K562 (cell line): ENCODE results near the gene DIAPH3. TPM values are rescaled to one million over a fixed set of nuclear protein-coding genes. Genes with fewer than 3 reads are reported as not detected.
"Not testable (repeated sequence)": the region's sequence is repeated elsewhere in the genome, so short reads cannot be mapped to it uniquely, and the experiment has no call there.

Experiments
- ATAC-seq: fragments of 200-7000 bp; cut with Tn5 transposase; 3 replicates; pipeline ENCODE4 v1.9.1; 2020; ENCODE audit warnings: moderate library complexity
- BruUV-seq: library from RNA; stranded (reverse); fragments of 400-500 nt; replicated peaks from 2 replicates; lab custom pipeline; 2021; lab: Mats Ljungman, UMichigan
- CTCF ChIA-PET: fragments of 300-600 bp; formaldehyde crosslinking; extraction: SDS; loops from one replicate; lab custom pipeline; 2021; ENCODE audit warnings: low intra/inter-chr PET ratio; lab: Yijun Ruan, JAX
- POLR2A ChIA-PET: fragments of 300-600, 350-650 bp; sonication (Branson Sonifier 250); formaldehyde crosslinking; extraction: SDS; loops from one replicate; lab custom pipeline; 2021; ENCODE audit warnings: antibody characterized with exemption, inconsistent platforms; lab: Yijun Ruan, JAX
- DNase-seq, 4 experiments: peaks; one replicate each; pipeline versions ENCODE4 v3.0.0 to v3.0.0-alpha.2; 2011 to 2018; ENCODE audit warnings: low spot score in 3 of 4, mixed read lengths in 3 of 4; ENCODE audit errors: extremely low read depth in 1 of 4
- FAIRE-seq: peaks from 2 replicates; lab custom pipeline; 2011; peaks lifted over from hg19 to GRCh38; lab: Jason Lieb, UNC
- H2AFZ ChIP-seq: 2 replicates; pipeline ENCODE4 v1.6.0; 2011; ENCODE audit warnings: low read depth, low read length, control low read depth, inconsistent platforms
- H3K27ac ChIP-seq: fragments of 200-600 bp; 3 replicates; pipeline ENCODE4 v1.8.0; 2011; ENCODE audit warnings: low read depth, mild to moderate bottlenecking, control low read depth, inconsistent platforms, low read length, moderate library complexity, mixed read lengths; ENCODE audit errors: extremely low read depth
- H3K27me3 ChIP-seq, 2 experiments: fragments of 300-600 bp in 1 of 2; 2 replicates in 1 of 2; 3 replicates in 1 of 2; pipeline versions ENCODE4 v1.6.0 to v1.8.0; 2011; ENCODE audit warnings: inconsistent platforms in 2 of 2, low read length in 2 of 2, mild to moderate bottlenecking in 1 of 2, mixed read lengths in 1 of 2, moderate library complexity in 1 of 2; ENCODE audit not compliant: control insufficient read depth in 2 of 2, insufficient read depth in 2 of 2
- H3K36me3 ChIP-seq: fragments of 300-600 bp; 3 replicates; pipeline ENCODE4 v1.8.0; 2011; ENCODE audit warnings: mild to moderate bottlenecking, low read length, inconsistent platforms; ENCODE audit not compliant: control insufficient read depth, insufficient read depth
- H3K4me1 ChIP-seq, 2 experiments: fragments of 200-600 bp in 1 of 2; replicated peaks in 1 of 2; 2 replicates in 1 of 2; 3 replicates in 1 of 2; pipeline versions ENCODE4 v1.5.1 to v1.8.0; 2011; ENCODE audit warnings: inconsistent platforms in 2 of 2, low read length in 2 of 2, mild to moderate bottlenecking in 1 of 2, mixed read lengths in 1 of 2, moderate library complexity in 1 of 2; ENCODE audit not compliant: control insufficient read depth in 2 of 2, insufficient read depth in 2 of 2
- H3K4me2 ChIP-seq: 2 replicates; pipeline ENCODE4 v1.6.1; 2011; ENCODE audit warnings: low read length, control low read depth, inconsistent platforms, mixed read lengths; ENCODE audit not compliant: insufficient read depth
- H3K4me3 ChIP-seq: fragments of 200-600 bp; sonication (generic), shearing (Covaris generic); 2 replicates; pipeline ENCODE4 v1.5.1; 2016; ENCODE audit warnings: control low read depth, inconsistent platforms
- H3K79me2 ChIP-seq: fragments of 200-600 bp; 3 replicates; pipeline ENCODE4 v1.8.0; 2011; ENCODE audit warnings: low read length, inconsistent platforms; ENCODE audit not compliant: control insufficient read depth, insufficient read depth
- H3K9ac ChIP-seq, 2 experiments: 2 replicates each; pipeline versions ENCODE4 v1.6.0 to v1.6.1; 2011; ENCODE audit warnings: low read depth in 2 of 2, low read length in 2 of 2, control low read depth in 1 of 2, inconsistent platforms in 1 of 2, mild to moderate bottlenecking in 1 of 2, mixed read lengths in 1 of 2; ENCODE audit not compliant: insufficient read depth in 1 of 2
- H3K9me1 ChIP-seq: one replicate; pipeline ENCODE4 v1.6.0; 2011; ENCODE audit warnings: inconsistent platforms, mild to moderate bottlenecking, low read length, moderate library complexity; ENCODE audit not compliant: control insufficient read depth, insufficient read depth
- H3K9me3 ChIP-seq: replicated peaks from 2 replicates; pipeline ENCODE4 v1.5.1; 2011; ENCODE audit warnings: low read depth, low read length, inconsistent platforms; ENCODE audit not compliant: control insufficient read depth, insufficient read depth
- H4K20me1 ChIP-seq: replicated peaks from 2 replicates; pipeline ENCODE4 v1.6.1; 2011; ENCODE audit warnings: low read length, inconsistent platforms, mixed read lengths; ENCODE audit not compliant: control insufficient read depth, insufficient read depth
- ETV6 ChIP-seq, 3 experiments: fragments of 150-350 bp in 1 of 3; sonication (generic) in 1 of 3; formaldehyde crosslinking in 1 of 3; IDR thresholded peaks; 2 replicates each; pipeline versions ENCODE4 v1.6.1 to v1.8.0; 2014 to 2022; ENCODE audit warnings: borderline replicate concordance in 2 of 3, low read depth in 2 of 3, antibody characterized with exemption in 1 of 3, low read length in 1 of 3, mild to moderate bottlenecking in 1 of 3, missing genetic modification reagents in 1 of 3
- FOXJ2 ChIP-seq: fragments of 200-800 bp; sonication (Bioruptor generic); IDR thresholded peaks from 2 replicates; pipeline ENCODE4 v1.6.1; 2016; ENCODE audit warnings: missing genetic modification characterization, missing compliant biosample characterization
- KLF1 ChIP-seq: fragments of 450-650 bp; IDR thresholded peaks from 2 replicates; pipeline ENCODE4 v1.6.1; 2016; ENCODE audit warnings: missing genetic modification characterization, missing compliant biosample characterization
- RCOR1 ChIP-seq, 2 experiments: IDR thresholded peaks; 2 replicates each; pipeline ENCODE4 v1.6.1; 2012; ENCODE audit warnings: low read depth in 2 of 2, low read length in 2 of 2, borderline replicate concordance in 1 of 2, improper control_type of control experiment in 1 of 2
- SMARCE1 ChIP-seq: fragments of 450-650 bp; IDR thresholded peaks from 2 replicates; pipeline ENCODE4 v1.7.1; 2016; ENCODE audit warnings: mild to moderate bottlenecking
- ZNF224 ChIP-seq: sonication (generic); formaldehyde crosslinking; IDR thresholded peaks from 2 replicates; pipeline ENCODE4 v1.8.0; 2022; ENCODE audit warnings: mild to moderate bottlenecking, missing genetic modification reagents
- WGBS: fragments of 100-300 bp; shearing (Covaris generic); methylation state at CpG from one replicate; pipeline ENCODE4 v1.1.6; 2016; ENCODE audit warnings: low coverage, mixed read lengths; ENCODE audit not compliant: insufficient coverage; ENCODE audit errors: missing lambda C conversion rate; 5-methylcytosine and 5-hydroxymethylcytosine counted together
- in situ Hi-C: fragments of 300-500 bp; cut with MboI; formaldehyde crosslinking; loops from 4 replicates; pipeline ENCODE4 v1.15.0; 2018; ENCODE audit warnings: inconsistent platforms, mixed read lengths
- intact Hi-C: fragments of 100-400 bp; cut with micrococcal nuclease; formaldehyde crosslinking; loops from 2 replicates; pipeline ENCODE4 v1.14.2; 2022
- polyA plus RNA-seq, 8 experiments: library from polyadenylated mRNA; depleted of rRNA in 4 of 8; stranded (reverse) in 5 of 8; unstranded in 3 of 8; fragments of >200 nt; fragmentation: Nextera tagmentation in 2 of 8; fragmentation: Illumina TruSeq in 1 of 8; extraction: Ambion mirVana in 2 of 8; extraction: Trizol in 1 of 8; gene quantifications; 2 replicates each; pipeline versions ENCODE4 v1.2.1 to v1.2.3, GENCODE V29; 2011 to 2014; ENCODE audit warnings: inconsistent platforms in 1 of 8, missing spikeins in 1 of 8
- total RNA-seq, 7 experiments: library from RNA; depleted of rRNA in 6 of 7; stranded (reverse); fragments of >200 nt in 6 of 7; fragmentation: Illumina TruSeq in 2 of 7; extraction: Trizol in 2 of 7; gene quantifications; 2 replicates each; pipeline versions ENCODE4 v1.2.1 to v1.2.3, GENCODE V29; 2011 to 2021; ENCODE audit warnings: low replicate concordance in 1 of 7

DIAPH3 gene
- total and polyA plus RNA-seq, 9 of the 15 experiments (the other 6 are each of a cell fraction or from before 2014, with no cell fraction given), result 9.0 to 18.7 (median 14.7) TPM

- FAIRE-seq (no peak), ATAC-seq (no peak), DNase-seq (no peak)
- Histone ChIP-seq H2AFZ (no peak overlapping the region), H3K9ac (no peak overlapping the region), H3K36me3 (peaks cover 10% of the 10 kb centered on the region; the same call in 1 of the 3 replicates), H3K4me1 (no peaks in the 10 kb centered on the region), H3K9me3 (no peaks in the 10 kb centered on the region), H3K27ac (no peak overlapping the region), H3K27me3 (no peaks in the 10 kb centered on the region), H3K9me1 (no peaks in the 10 kb centered on the region), H3K4me3 (no peak overlapping the region), H3K79me2 (no peaks in the 10 kb centered on the region), H4K20me1 (no peaks in the 10 kb centered on the region), H3K4me2 (no peak overlapping the region)
- in situ Hi-C loops, result no loop called here
- TF ChIP-seq RCOR1 (IDR thresholded peaks at IDR 0.05; ENCODE audit: borderline replicate concordance in 1 of 2, low read depth in 2 of 2, low read length in 2 of 2) (no peak), ZNF224 (CRISPR knock-in tag) (no peak), KLF1 (tag) (no peak), SMARCE1 (no peak), FOXJ2 (tag) (no peak), ETV6 (IDR thresholded peaks at IDR 0.05; ENCODE audit: borderline replicate concordance in 1 of 2, low read depth in 2 of 2, low read length in 1 of 2) (no peak), ETV6 (CRISPR knock-in tag; IDR thresholded peaks at IDR 0.05; ENCODE audit: borderline replicate concordance) (no peak)
- ChIA-PET CTCF (no interaction called here), POLR2A (interaction anchor here (0.6 kb wide), 1 partner anchor 79 kb away, joined by 3 read pairs; no protein-coding TSS in a partner anchor)
- intact Hi-C loops, result no loop called here
- no TSS peak for BruUV-seq
- 80% methylated on average over 2 of the region's 2 CpGs for WGBS
Measured at GRCh38 chr13:60043262-60043661, 120.5 kb downstream of the DIAPH3 start.

- intact Hi-C loops, H3K79me2 ChIP-seq, POLR2A ChIA-PET, H3K4me2 ChIP-seq, H4K20me1 ChIP-seq, H3K9ac ChIP-seq, H3K9me3 ChIP-seq, H3K4me1 ChIP-seq, H3K27me3 ChIP-seq, H3K4me3 ChIP-seq, H2AFZ ChIP-seq, BruUV-seq, FAIRE-seq, DNase-seq, H3K27ac ChIP-seq, H3K9me1 ChIP-seq, ATAC-seq, H3K36me3 ChIP-seq, CTCF ChIA-PET, in situ Hi-C loops: not testable (repeated sequence)
- whole genome bisulfite sequencing, result 88% methylated on average over 5 of the region's 10 CpGs
Measured at GRCh38 chr13:60040668-60041067, 123.1 kb downstream of the DIAPH3 start.
